Tibial nerve (tissue), 3 donors: ENCODE data around the gene HIBADH.

Source experiments
- POLR2A ChIP-seq, 2 donors: fragments of 450-650 bp; IDR thresholded peaks; one replicate each; pipeline ENCODE4 v1.6.1; 2017; ENCODE audit warnings: antibody characterized with exemption in 2 of 2, mild to moderate bottlenecking in 2 of 2, moderate library complexity in 2 of 2
- TF ChIP-seq, protein P1 (sequence below), 5 experiments: fragments of 200-600 bp in 3 of 5; fragments of 450-650 bp in 2 of 5; sonication (generic) in 3 of 5; IDR thresholded peaks; one replicate each; pipeline ENCODE4 v1.5.1; 2016 to 2019; ENCODE audit warnings: antibody characterized with exemption in 5 of 5, mild to moderate bottlenecking in 3 of 5, moderate library complexity in 2 of 5

- no peak for TF ChIP-seq POLR2A (IDR thresholded peaks at IDR 0.05)
- TF ChIP-seq, protein P1, sequence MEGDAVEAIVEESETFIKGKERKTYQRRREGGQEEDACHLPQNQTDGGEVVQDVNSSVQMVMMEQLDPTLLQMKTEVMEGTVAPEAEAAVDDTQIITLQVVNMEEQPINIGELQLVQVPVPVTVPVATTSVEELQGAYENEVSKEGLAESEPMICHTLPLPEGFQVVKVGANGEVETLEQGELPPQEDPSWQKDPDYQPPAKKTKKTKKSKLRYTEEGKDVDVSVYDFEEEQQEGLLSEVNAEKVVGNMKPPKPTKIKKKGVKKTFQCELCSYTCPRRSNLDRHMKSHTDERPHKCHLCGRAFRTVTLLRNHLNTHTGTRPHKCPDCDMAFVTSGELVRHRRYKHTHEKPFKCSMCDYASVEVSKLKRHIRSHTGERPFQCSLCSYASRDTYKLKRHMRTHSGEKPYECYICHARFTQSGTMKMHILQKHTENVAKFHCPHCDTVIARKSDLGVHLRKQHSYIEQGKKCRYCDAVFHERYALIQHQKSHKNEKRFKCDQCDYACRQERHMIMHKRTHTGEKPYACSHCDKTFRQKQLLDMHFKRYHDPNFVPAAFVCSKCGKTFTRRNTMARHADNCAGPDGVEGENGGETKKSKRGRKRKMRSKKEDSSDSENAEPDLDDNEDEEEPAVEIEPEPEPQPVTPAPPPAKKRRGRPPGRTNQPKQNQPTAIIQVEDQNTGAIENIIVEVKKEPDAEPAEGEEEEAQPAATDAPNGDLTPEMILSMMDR (IDR thresholded peaks at IDR 0.05) = no peak
These were observed 26.2 kb downstream of the HIBADH start for GRCh38 chr7:27636326-27637006.
